ENCODE data around the gene CLCN5.

GRCh38 chrX:49999087-49999486 is 76.7 kb downstream of the CLCN5 start:
- TF ChIP-seq CEBPB (IDR thresholded peaks at IDR 0.05) (no peak), USF2 (IDR thresholded peaks at IDR 0.05) (no peak), FOSL2 (IDR thresholded peaks at IDR 0.05) (no peak), FOSL2 (CRISPR knock-in tag; IDR thresholded peaks at IDR 0.05) (no peak)

Data from A549 (cell line).